Astrocyte of the cerebellum (primary cell): ENCODE data around the gene SNX9.

Source experiments
- DNase-seq: peaks from one replicate; pipeline ENCODE4 v3.0.0-alpha.2; 2011; ENCODE audit warnings: low read depth
- H3K4me3 ChIP-seq: 2 replicates; pipeline ENCODE4 v1.5.1; 2011; ENCODE audit warnings: mild to moderate bottlenecking, low read depth, low read length, moderate library complexity
- CTCF ChIP-seq: IDR thresholded peaks from 2 replicates; pipeline ENCODE4 v1.5.1; 2012; ENCODE audit warnings: low read length, low read depth, moderate library complexity, mild to moderate bottlenecking; ENCODE audit errors: missing control alignments
- in situ Hi-C: cut with HindIII; loops from 2 replicates; pipeline ENCODE4 v1.10.0; 2017; ENCODE audit warnings: low sequenced_read_pairs

SNX9 gene

GRCh38 chr6:157862706-157863105, 39.7 kb downstream of the SNX9 start:
- TF ChIP-seq CTCF, result no peak
- in situ Hi-C loops, result no loop called here
- no peak for DNase-seq
- no peak overlapping the region for H3K4me3 ChIP-seq

- DNase-seq, result no peak
- no peak for TF ChIP-seq CTCF
- in situ Hi-C loops, result no loop called here
- no peak overlapping the region for H3K4me3 ChIP-seq
Observed at GRCh38 chr6:157864185-157864761, 41.2 kb downstream of the SNX9 start.

- H3K4me3 ChIP-seq, result no peak overlapping the region
- TF ChIP-seq CTCF, result no peak
- DNase-seq, result peak; percentile 27
- in situ Hi-C loops, result no loop called here
Observed at GRCh38 chr6:157865249-157865648, 42.2 kb downstream of the SNX9 start.

GRCh38 chr6:157867155-157867559, 44.1 kb downstream of the SNX9 start:
- DNase-seq, result no peak
- no peak overlapping the region for H3K4me3 ChIP-seq
- in situ Hi-C loops, result no loop called here
- no peak for TF ChIP-seq CTCF

GRCh38 chr6:157867981-157868380, 44.9 kb downstream of the SNX9 start:
- in situ Hi-C loops, result no loop called here
- TF ChIP-seq CTCF, result no peak
- DNase-seq, result no peak
- H3K4me3 ChIP-seq, result no peak overlapping the region

GRCh38 chr6:157868835-157869234, 45.8 kb downstream of the SNX9 start:
- in situ Hi-C loops, result no loop called here
- TF ChIP-seq CTCF, result no peak
- DNase-seq, result no peak
- H3K4me3 ChIP-seq, result no peak overlapping the region

- TF ChIP-seq CTCF, result no peak
- in situ Hi-C loops, result no loop called here
- H3K4me3 ChIP-seq, result no peak overlapping the region
- DNase-seq, result no peak
Observed at GRCh38 chr6:157869673-157870302, 46.7 kb downstream of the SNX9 start.
